B cell (primary cell): ENCODE measurements around the gene ATP4B. TPM values are rescaled to one million over a fixed set of nuclear protein-coding genes. Genes with fewer than 3 reads are reported as not detected.

Experiments
- ATAC-seq: fragments of 200-7000 bp; cut with Tn5 transposase; one replicate; pipeline ENCODE4 v1.10.0; 2021; ENCODE audit warnings: low read depth, mild to moderate bottlenecking, moderate number of reproducible peaks, moderate library complexity
- CTCF ChIA-PET: fragments of 350-600 bp; sonication (Branson Sonifier 250); formaldehyde crosslinking; loops from one replicate; lab custom pipeline; 2021; ENCODE audit warnings: antibody characterized with exemption, inconsistent platforms; lab: Charles Lee
- POLR2A ChIA-PET: fragments of 350-600 bp; sonication (Branson Sonifier 250); formaldehyde crosslinking; loops from one replicate; lab custom pipeline; 2021; ENCODE audit warnings: antibody characterized with exemption; lab: Charles Lee
- DNase-seq: peaks from one replicate; pipeline ENCODE4 v3.0.0; 2013
- H2AFZ ChIP-seq: 2 replicates; pipeline ENCODE4 v1.6.1; 2012; ENCODE audit warnings: mild to moderate bottlenecking, low read depth, low read length; ENCODE audit not compliant: insufficient read depth, poor library complexity, severe bottlenecking
- H3K27ac ChIP-seq, 2 donors: 1 replicate in 1 of 2; 2 replicates in 1 of 2; pipeline ENCODE4 v1.5.1; 2012 to 2013; ENCODE audit warnings: low read length in 2 of 2, mild to moderate bottlenecking in 2 of 2, moderate library complexity in 1 of 2
- H3K27me3 ChIP-seq, 4 experiments: fragments of 200-600 bp in 1 of 4; sonication (generic) in 1 of 4; replicated peaks in 1 of 4; 1 replicate in 2 of 4; 2 replicates in 2 of 4; pipeline versions ENCODE4 v1.6.1 to v1.7.0; 2013 to 2016; ENCODE audit warnings: low read length in 3 of 4, mild to moderate bottlenecking in 2 of 4, mixed read lengths in 1 of 4, moderate library complexity in 1 of 4; ENCODE audit not compliant: insufficient read depth in 4 of 4, control insufficient read depth in 3 of 4; ENCODE audit errors: control extremely low read depth in 1 of 4
- H3K36me3 ChIP-seq, 2 experiments: replicated peaks in 1 of 2; 1 replicate in 1 of 2; 2 replicates in 1 of 2; pipeline versions ENCODE4 v1.6.1 to v1.7.1; 2013; ENCODE audit warnings: low read length in 1 of 2; ENCODE audit not compliant: insufficient read depth in 2 of 2, control insufficient read depth in 1 of 2; ENCODE audit errors: control extremely low read depth in 1 of 2, extremely low read depth in 1 of 2
- H3K4me1 ChIP-seq, 2 donors: fragments of 200-600 bp in 1 of 2; sonication (generic) in 1 of 2; 1 replicate in 1 of 2; 2 replicates in 1 of 2; pipeline versions ENCODE4 v1.5.1 to v1.6.1; 2013 to 2017; ENCODE audit warnings: low read length in 2 of 2; ENCODE audit not compliant: control insufficient read depth in 2 of 2, insufficient read depth in 2 of 2
- H3K4me2 ChIP-seq: replicated peaks from 2 replicates; pipeline ENCODE3; 2012; ENCODE audit warnings: mild to moderate bottlenecking, low read depth, low read length; ENCODE audit not compliant: poor library complexity, severe bottlenecking
- H3K4me3 ChIP-seq, 5 experiments: fragments of 200-600 bp in 1 of 5; sonication (generic) in 1 of 5; 1 replicate in 3 of 5; 2 replicates in 2 of 5; pipeline versions ENCODE4 v1.5.1 to v1.7.0; 2011 to 2016; ENCODE audit warnings: low read length in 4 of 5, mild to moderate bottlenecking in 4 of 5, low read depth in 2 of 5, control low read depth in 1 of 5, moderate library complexity in 1 of 5; ENCODE audit not compliant: insufficient read depth in 1 of 5; ENCODE audit errors: control extremely low read depth in 1 of 5, extremely low read depth in 1 of 5
- H3K79me2 ChIP-seq: fragments of 200-600 bp; sonication (generic); one replicate; pipeline ENCODE4 v1.6.0; 2016; ENCODE audit warnings: low read length; ENCODE audit not compliant: control insufficient read depth, insufficient read depth
- H3K9ac ChIP-seq: fragments of 200-600 bp; sonication (generic); 2 replicates; pipeline ENCODE4 v1.6.1; 2017; ENCODE audit warnings: mild to moderate bottlenecking, low read length, moderate library complexity
- H3K9me3 ChIP-seq, 3 donors: one replicate each; pipeline versions ENCODE4 v1.6.1 to v1.7.1; 2013; ENCODE audit warnings: low read length in 2 of 3; ENCODE audit not compliant: control insufficient read depth in 2 of 3, insufficient read depth in 1 of 3; ENCODE audit errors: control extremely low read depth in 1 of 3
- H4K20me1 ChIP-seq: 2 replicates; pipeline ENCODE4 v1.6.0; 2012; ENCODE audit warnings: mild to moderate bottlenecking, low read length; ENCODE audit not compliant: insufficient read depth, control insufficient read depth, poor library complexity, severe bottlenecking
- H3K27ac Mint-ChIP-seq: one replicate; pipeline ENCODE4 v1.8.0; 2021; ENCODE audit warnings: mixed read lengths
- H3K27me3 Mint-ChIP-seq: one replicate; pipeline ENCODE4 v1.8.0; 2021; ENCODE audit warnings: mixed read lengths
- H3K4me1 Mint-ChIP-seq: one replicate; pipeline ENCODE4 v1.8.0; 2021; ENCODE audit warnings: mixed read lengths
- H3K4me3 Mint-ChIP-seq: one replicate; pipeline ENCODE4 v1.8.0; 2021; ENCODE audit warnings: mixed read lengths
- H3K9me3 Mint-ChIP-seq: one replicate; pipeline ENCODE4 v1.8.0; 2022; ENCODE audit warnings: mixed read lengths; ENCODE audit not compliant: insufficient read depth
- CTCF ChIP-seq: fragments of 200-600 bp; IDR thresholded peaks from one replicate; pipeline ENCODE4 v1.8.0; 2022; ENCODE audit warnings: antibody characterized with exemption, mild to moderate bottlenecking
- EZH2 ChIP-seq: IDR thresholded peaks from 2 replicates; pipeline ENCODE4 v1.6.1; 2012; ENCODE audit warnings: borderline replicate concordance, low read depth, mild to moderate bottlenecking, moderate library complexity, low read length; ENCODE audit not compliant: insufficient read depth, poor library complexity, severe bottlenecking
- WGBS: methylation state at CpG from one replicate; pipeline ENCODE4 v1.1.5; 2013; ENCODE audit warnings: missing lambda C conversion rate; ENCODE audit not compliant: insufficient coverage; 5-methylcytosine and 5-hydroxymethylcytosine counted together
- intact Hi-C: fragments of 100-400 bp; cut with micrococcal nuclease; formaldehyde crosslinking; loops from one replicate; pipeline ENCODE4 v1.10.0; 2022
- polyA plus RNA-seq: library from polyadenylated mRNA; depleted of rRNA; stranded (reverse); fragments of >200 nt; gene quantifications from 2 replicates; pipeline ENCODE4 v1.2.3, GENCODE V29; 2012
- total RNA-seq, 2 donors: library from RNA; stranded (reverse); fragments of 120-200 nt in 1 of 2; gene quantifications; 1 replicate in 1 of 2; 2 replicates in 1 of 2; pipeline versions ENCODE4 v1.2.3 to v1.2.4, GENCODE V29; 2013 to 2022

ATP4B gene
- total and polyA plus RNA-seq, 2 donors (not counting 1 experiment from before 2014, with no cell fraction given): not detected

- intact Hi-C loops: no loop called here
- ChIA-PET CTCF (no interaction called here), POLR2A (no interaction called here)
- Histone ChIP-seq H3K9me3 (no peaks in the 10 kb centered on the region), H2AFZ (no peak overlapping the region), H3K79me2 (peaks cover 84% of the 10 kb centered on the region), H3K9ac (no peak overlapping the region), H3K4me3 (no peak overlapping the region), H3K36me3 (peaks cover 0 to 13% of the 10 kb centered on the region in 2 experiments), H4K20me1 (peaks cover 19% of the 10 kb centered on the region), H3K27ac (no peak overlapping the region), H3K4me1 (peaks cover 0 to 4% of the 10 kb centered on the region in 2 donors), H3K27me3 (no peaks in the 10 kb centered on the region), H3K4me2 (no peak overlapping the region)
- WGBS: 99% methylated on average over 22 of the region's 22 CpGs
- DNase-seq: no peak
- Mint-ChIP-seq H3K27ac (no peak overlapping the region), H3K27me3 (no peaks in the 10 kb centered on the region), H3K4me3 (no peak overlapping the region), H3K9me3 (no peaks in the 10 kb centered on the region), H3K4me1 (peaks cover 12% of the 10 kb centered on the region)
- TF ChIP-seq EZH2 (no peak), CTCF (no peak)
- ATAC-seq: no peak
These were observed 48.9 kb downstream of the ATP4B start for GRCh38 chr13:113608967-113609533.

- Mint-ChIP-seq H3K9me3 (no peaks in the 10 kb centered on the region), H3K27me3 (no peaks in the 10 kb centered on the region), H3K27ac (peak overlapping the region; percentile 41), H3K4me1 (peaks cover 12% of the 10 kb centered on the region), H3K4me3 (no peak overlapping the region)
- Histone ChIP-seq H3K4me3 (no peak overlapping the region), H3K4me2 (no peak overlapping the region), H3K4me1 (peaks cover 0 to 4% of the 10 kb centered on the region in 2 donors), H3K36me3 (peaks cover 0 to 13% of the 10 kb centered on the region in 2 experiments), H3K9ac (no peak overlapping the region), H3K79me2 (peaks cover 84% of the 10 kb centered on the region), H2AFZ (no peak overlapping the region), H3K27me3 (no peaks in the 10 kb centered on the region), H3K9me3 (no peaks in the 10 kb centered on the region), H3K27ac (no peak overlapping the region), H4K20me1 (peaks cover 20% of the 10 kb centered on the region)
- POLR2A ChIA-PET: no interaction called here
- intact Hi-C loops: no loop called here
- no peak for TF ChIP-seq CTCF
- TF ChIP-seq EZH2: no peak
- no peak for DNase-seq
- 88% methylated on average over 25 of the region's 25 CpGs for WGBS
- no peak for ATAC-seq
- CTCF ChIA-PET: no interaction called here
These were observed 49.9 kb downstream of the ATP4B start for GRCh38 chr13:113607889-113608635.
